Keratinocyte (primary cell): ENCODE results near the gene TMEM151B.

ENCODE experiments used
- CTCF ChIP-seq, 3 experiments: IDR thresholded peaks in 1 of 3; conservative IDR thresholded peaks in 1 of 3; optimal IDR thresholded peaks in 1 of 3; 2 replicates in 2 of 3; 3 replicates in 1 of 3; pipeline versions ENCODE3 to v1.5.1; 2011; ENCODE audit warnings: low read length in 3 of 3, mild to moderate bottlenecking in 3 of 3, moderate library complexity in 2 of 3, control low read depth in 1 of 3, inconsistent platforms in 1 of 3; ENCODE audit not compliant: insufficient read depth in 2 of 3; ENCODE audit errors: extremely low read depth in 1 of 3
- EZH2 ChIP-seq: IDR thresholded peaks from one replicate; pipeline ENCODE4 v1.6.1; 2012; ENCODE audit warnings: inconsistent platforms, mild to moderate bottlenecking, low read length, moderate library complexity

DNA sequence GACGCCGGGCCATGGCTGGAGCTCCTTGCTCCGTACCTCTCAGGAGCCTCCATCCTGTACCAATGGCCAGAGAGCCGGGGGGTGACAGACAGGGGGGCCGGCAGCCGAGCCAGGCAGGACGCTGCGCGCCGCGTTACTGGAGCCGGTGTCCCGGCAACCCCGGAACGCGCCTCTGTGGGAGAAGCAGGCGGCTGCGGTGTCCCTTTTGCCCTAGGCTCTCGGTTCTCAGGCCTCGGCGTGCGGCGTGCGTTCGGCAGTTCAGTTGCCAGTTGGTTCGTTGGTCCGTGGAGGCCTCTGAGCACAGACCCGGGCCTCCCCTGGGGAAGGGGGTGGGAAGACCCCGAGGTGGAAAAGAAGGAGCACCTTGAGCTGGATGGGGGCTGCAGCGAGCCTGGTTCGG, 72.2 kb downstream of the TMEM151B start, which contains the start of gene SPATS1:
- TF ChIP-seq CTCF (optimal IDR thresholded peaks at IDR 0.05 in 1 of 3, IDR thresholded peaks at IDR 0.05 in 1 of 3, conservative IDR thresholded peaks at IDR 0.05 in 1 of 3; ENCODE audit: extremely low read depth in 1 of 3, insufficient read depth in 2 of 3, low read length in 3 of 3) (no peak), EZH2 (peak; percentile 77)
